Keratinocyte (primary cell): ENCODE results near the gene RPA1. TPM values are rescaled to one million over a fixed set of nuclear protein-coding genes. Genes with fewer than 3 reads are reported as not detected.

Source experiments
- DNase-seq: peaks from one replicate; pipeline ENCODE4 v3.0.0-alpha.2; 2011; ENCODE audit warnings: low read depth, missing footprints, low spot score
- FAIRE-seq: peaks from 2 replicates; lab custom pipeline; 2011; peaks lifted over from hg19 to GRCh38; lab: Jason Lieb, UNC
- H2AFZ ChIP-seq: 2 replicates; pipeline ENCODE4 v1.6.0; 2012; ENCODE audit warnings: low read length, control low read depth, inconsistent platforms; ENCODE audit not compliant: control insufficient read depth
- H3K27ac ChIP-seq: 2 replicates; pipeline ENCODE4 v1.5.1; 2011; ENCODE audit warnings: low read length; ENCODE audit not compliant: control insufficient read depth, insufficient read depth
- H3K27me3 ChIP-seq: 3 replicates; pipeline ENCODE4 v1.6.0; 2011; ENCODE audit warnings: low read length; ENCODE audit not compliant: control insufficient read depth, insufficient read depth; ENCODE audit errors: extremely low read depth
- H3K36me3 ChIP-seq, 2 experiments: 2 replicates in 1 of 2; 3 replicates in 1 of 2; pipeline ENCODE4 v1.5.1; 2011; ENCODE audit warnings: low read length in 2 of 2, mild to moderate bottlenecking in 1 of 2; ENCODE audit not compliant: control insufficient read depth in 2 of 2, insufficient read depth in 2 of 2; ENCODE audit errors: extremely low read depth in 1 of 2
- H3K4me1 ChIP-seq: 3 replicates; pipeline ENCODE4 v1.5.1; 2011; ENCODE audit warnings: low read length; ENCODE audit not compliant: control insufficient read depth, insufficient read depth; ENCODE audit errors: extremely low read depth
- H3K4me2 ChIP-seq: 3 replicates; pipeline ENCODE4 v1.6.0; 2011; ENCODE audit warnings: low read depth, low read length; ENCODE audit not compliant: control insufficient read depth, insufficient read depth; ENCODE audit errors: extremely low read depth
- H3K4me3 ChIP-seq, 3 experiments: fragments of 200-600 bp in 1 of 3; sonication (generic) in 1 of 3; 2 replicates in 2 of 3; 3 replicates in 1 of 3; pipeline ENCODE4 v1.5.1; 2011 to 2016; ENCODE audit warnings: low read length in 3 of 3, mild to moderate bottlenecking in 3 of 3, control low read depth in 2 of 3, inconsistent platforms in 1 of 3, low read depth in 1 of 3, mixed read lengths in 1 of 3, mixed run types in 1 of 3, moderate library complexity in 1 of 3; ENCODE audit not compliant: control insufficient read depth in 2 of 3, insufficient read depth in 2 of 3; ENCODE audit errors: extremely low read depth in 1 of 3
- H3K79me2 ChIP-seq: 2 replicates; pipeline ENCODE4 v1.6.0; 2012; ENCODE audit warnings: low read length; ENCODE audit not compliant: control insufficient read depth, insufficient read depth
- H3K9ac ChIP-seq: 3 replicates; pipeline ENCODE4 v1.6.0; 2011; ENCODE audit warnings: low read length; ENCODE audit not compliant: control insufficient read depth, insufficient read depth; ENCODE audit errors: extremely low read depth
- H3K9me1 ChIP-seq: 3 replicates; pipeline ENCODE4 v1.6.0; 2011; ENCODE audit warnings: low read length; ENCODE audit not compliant: control insufficient read depth, insufficient read depth; ENCODE audit errors: extremely low read depth
- H3K9me3 ChIP-seq: 2 replicates; pipeline ENCODE4 v1.5.1; 2012; ENCODE audit warnings: low read depth, low read length; ENCODE audit not compliant: control insufficient read depth
- H4K20me1 ChIP-seq: 3 replicates; pipeline ENCODE4 v1.6.0; 2011; ENCODE audit warnings: low read length; ENCODE audit not compliant: control insufficient read depth, insufficient read depth; ENCODE audit errors: extremely low read depth
- EZH2 ChIP-seq: IDR thresholded peaks from one replicate; pipeline ENCODE4 v1.6.1; 2012; ENCODE audit warnings: inconsistent platforms, mild to moderate bottlenecking, low read length, moderate library complexity
- dilution Hi-C: fragments of 300-500 bp; cut with MboI; formaldehyde crosslinking; loops from one replicate; pipeline ENCODE4 v1.7.0; 2020; ENCODE audit warnings: low sequenced_read_pairs; ENCODE audit not compliant: extremely low pct_ligation_motif_present
- polyA plus RNA-seq, 5 experiments: library from polyadenylated mRNA; depleted of rRNA in 3 of 5; stranded (reverse) in 3 of 5; stranded (forward) in 1 of 5; unstranded in 1 of 5; fragments of >200 nt; gene quantifications; 1 replicate in 1 of 5; 2 replicates in 3 of 5; 3 replicates in 1 of 5; pipeline versions ENCODE4 v1.2.1 to v1.2.3, GENCODE V29; 2011 to 2012; ENCODE audit warnings: missing spikeins in 2 of 5, low read depth in 1 of 5, low replicate concordance in 1 of 5
- TF ChIP-seq, protein P1 (sequence below), 3 experiments: IDR thresholded peaks in 1 of 3; conservative IDR thresholded peaks in 1 of 3; optimal IDR thresholded peaks in 1 of 3; 2 replicates in 2 of 3; 3 replicates in 1 of 3; pipeline versions ENCODE3 to v1.5.1; 2011; ENCODE audit warnings: low read length in 3 of 3, mild to moderate bottlenecking in 3 of 3, moderate library complexity in 2 of 3, control low read depth in 1 of 3, inconsistent platforms in 1 of 3; ENCODE audit not compliant: insufficient read depth in 2 of 3; ENCODE audit errors: extremely low read depth in 1 of 3

Gene RPA1
- polyA plus RNA-seq, 1 donor (not counting 4 experiments of a cell fraction or from before 2014, with no cell fraction given) = 74.9 TPM

DNA sequence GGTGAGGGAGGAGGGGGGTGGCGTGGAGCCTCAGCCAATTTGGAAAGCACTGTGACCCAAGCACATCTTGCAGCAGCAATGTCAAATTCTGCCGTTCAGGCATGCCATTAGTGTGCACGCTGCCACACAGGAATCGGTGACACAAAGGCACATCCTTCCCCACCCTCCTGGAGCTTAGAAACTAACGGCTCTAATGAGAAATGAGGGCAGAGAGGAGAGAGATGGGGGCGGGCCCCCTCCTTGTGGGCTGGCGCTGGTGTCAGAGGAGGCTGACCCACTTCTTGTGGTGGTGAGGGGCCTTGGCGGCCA is 100.5 kb downstream of the RPA1 start:
- H3K79me2 ChIP-seq = no peaks in the 10 kb centered on the region
- no peak overlapping the region for H2AFZ ChIP-seq
- H3K9ac ChIP-seq = no peak overlapping the region
- no peaks in the 10 kb centered on the region for H3K36me3 ChIP-seq
- no peaks in the 10 kb centered on the region for H3K27me3 ChIP-seq
- TF ChIP-seq EZH2 = no peak
- TF ChIP-seq, protein P1, sequence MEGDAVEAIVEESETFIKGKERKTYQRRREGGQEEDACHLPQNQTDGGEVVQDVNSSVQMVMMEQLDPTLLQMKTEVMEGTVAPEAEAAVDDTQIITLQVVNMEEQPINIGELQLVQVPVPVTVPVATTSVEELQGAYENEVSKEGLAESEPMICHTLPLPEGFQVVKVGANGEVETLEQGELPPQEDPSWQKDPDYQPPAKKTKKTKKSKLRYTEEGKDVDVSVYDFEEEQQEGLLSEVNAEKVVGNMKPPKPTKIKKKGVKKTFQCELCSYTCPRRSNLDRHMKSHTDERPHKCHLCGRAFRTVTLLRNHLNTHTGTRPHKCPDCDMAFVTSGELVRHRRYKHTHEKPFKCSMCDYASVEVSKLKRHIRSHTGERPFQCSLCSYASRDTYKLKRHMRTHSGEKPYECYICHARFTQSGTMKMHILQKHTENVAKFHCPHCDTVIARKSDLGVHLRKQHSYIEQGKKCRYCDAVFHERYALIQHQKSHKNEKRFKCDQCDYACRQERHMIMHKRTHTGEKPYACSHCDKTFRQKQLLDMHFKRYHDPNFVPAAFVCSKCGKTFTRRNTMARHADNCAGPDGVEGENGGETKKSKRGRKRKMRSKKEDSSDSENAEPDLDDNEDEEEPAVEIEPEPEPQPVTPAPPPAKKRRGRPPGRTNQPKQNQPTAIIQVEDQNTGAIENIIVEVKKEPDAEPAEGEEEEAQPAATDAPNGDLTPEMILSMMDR (optimal IDR thresholded peaks at IDR 0.05 in 1 of 3, IDR thresholded peaks at IDR 0.05 in 1 of 3, conservative IDR thresholded peaks at IDR 0.05 in 1 of 3; ENCODE audit: extremely low read depth in 1 of 3, insufficient read depth in 2 of 3, low read length in 3 of 3) = no peak
- no peaks in the 10 kb centered on the region for H3K4me1 ChIP-seq
- H3K9me1 ChIP-seq = no peaks in the 10 kb centered on the region
- H3K4me2 ChIP-seq = no peak overlapping the region
- DNase-seq = no peak
- H3K9me3 ChIP-seq = no peaks in the 10 kb centered on the region
- no peaks in the 10 kb centered on the region for H4K20me1 ChIP-seq
- dilution Hi-C loops = no loop called here
- FAIRE-seq = no peak
- no peak overlapping the region for H3K27ac ChIP-seq
- H3K4me3 ChIP-seq = no peak overlapping the region

DNA sequence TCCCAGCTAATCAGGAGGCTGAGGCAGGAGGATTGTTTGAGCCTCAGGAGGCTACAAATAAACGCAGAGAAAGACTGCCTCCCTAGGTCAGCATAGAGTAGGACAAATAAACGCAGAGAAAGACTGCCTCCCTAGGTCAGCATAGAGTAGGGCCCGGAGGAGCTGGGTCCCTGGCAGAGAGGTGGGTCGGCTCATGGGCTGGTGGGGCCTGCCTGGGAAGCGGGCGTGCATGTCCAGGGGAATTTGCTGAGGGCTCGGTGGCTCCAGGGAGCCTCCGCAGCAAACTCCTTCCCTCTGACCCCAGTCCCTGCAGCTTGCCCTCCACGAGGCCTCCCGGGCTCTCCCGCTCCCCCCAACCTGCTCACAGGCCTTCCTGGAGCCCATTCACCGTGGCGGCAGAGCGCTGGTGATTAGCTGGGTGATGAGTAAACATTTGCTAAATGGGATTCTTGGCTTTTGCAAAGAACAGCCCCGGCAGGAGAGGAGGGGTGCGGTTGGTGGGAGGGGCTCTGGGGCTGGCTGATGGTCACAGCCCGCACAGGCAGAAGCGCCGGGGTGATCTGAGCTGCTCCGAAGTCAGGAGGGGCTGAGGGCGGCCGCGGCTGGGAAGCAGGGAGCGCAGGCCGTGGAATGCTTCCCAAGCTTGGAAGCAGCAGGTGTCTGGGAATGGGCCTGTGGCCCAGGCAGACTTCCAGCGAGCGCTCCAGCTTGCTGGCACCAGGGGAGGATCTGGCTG is 102.2 kb downstream of the RPA1 start:
- FAIRE-seq = no peak
- dilution Hi-C loops = no loop called here
- H3K79me2 ChIP-seq = no peaks in the 10 kb centered on the region

More for the DNA sequence above, 102.2 kb downstream of the RPA1 start:
- H3K4me2 ChIP-seq = peak overlapping the region; percentile 22
- no peaks in the 10 kb centered on the region for H3K9me1 ChIP-seq
- no peaks in the 10 kb centered on the region for H3K4me1 ChIP-seq
- no peaks in the 10 kb centered on the region for H3K27me3 ChIP-seq
- no peaks in the 10 kb centered on the region for H3K9me3 ChIP-seq
- H3K4me3 ChIP-seq = no peak overlapping the region
- TF ChIP-seq, protein P1 (optimal IDR thresholded peaks at IDR 0.05 in 1 of 3, IDR thresholded peaks at IDR 0.05 in 1 of 3, conservative IDR thresholded peaks at IDR 0.05 in 1 of 3; ENCODE audit: extremely low read depth in 1 of 3, insufficient read depth in 2 of 3, low read length in 3 of 3) = no peak
- no peak for TF ChIP-seq EZH2
- no peak overlapping the region for H2AFZ ChIP-seq
- no peaks in the 10 kb centered on the region for H3K36me3 ChIP-seq
- H3K27ac ChIP-seq = no peak overlapping the region
- no peak overlapping the region for H3K9ac ChIP-seq
- DNase-seq = no peak
- no peaks in the 10 kb centered on the region for H4K20me1 ChIP-seq
